Fibroblast of lung (primary cell): ENCODE results near the gene CACNA1H. TPM values are rescaled to one million over a fixed set of nuclear protein-coding genes. Genes with fewer than 3 reads are reported as not detected.

ENCODE experiments used
- DNase-seq, 2 donors: peaks; one replicate each; pipeline versions ENCODE4 v3.0.0 to v3.0.0-alpha.2; 2010; ENCODE audit warnings: low read depth in 2 of 2
- H2AFZ ChIP-seq: 2 replicates; pipeline ENCODE4 v1.5.1; 2012; ENCODE audit warnings: low read length, control low read depth, inconsistent platforms
- H3K27ac ChIP-seq: 2 replicates; pipeline ENCODE4 v1.5.1; 2011; ENCODE audit warnings: low read length, control low read depth; ENCODE audit not compliant: insufficient read depth
- H3K27me3 ChIP-seq: 2 replicates; pipeline ENCODE4 v1.5.1; 2011; ENCODE audit warnings: mild to moderate bottlenecking, low read length; ENCODE audit not compliant: control insufficient read depth, insufficient read depth
- H3K36me3 ChIP-seq: 2 replicates; pipeline ENCODE4 v1.5.1; 2011; ENCODE audit warnings: low read length; ENCODE audit not compliant: control insufficient read depth, insufficient read depth
- H3K4me1 ChIP-seq: 2 replicates; pipeline ENCODE4 v1.5.1; 2011; ENCODE audit warnings: low read length; ENCODE audit not compliant: control insufficient read depth, insufficient read depth; ENCODE audit errors: extremely low read depth
- H3K4me2 ChIP-seq: 2 replicates; pipeline ENCODE4 v1.5.1; 2011; ENCODE audit warnings: low read length, control low read depth; ENCODE audit not compliant: insufficient read depth; ENCODE audit errors: extremely low read depth
- H3K4me3 ChIP-seq, 4 experiments: fragments of 200-600 bp in 1 of 4; sonication (generic) in 1 of 4; replicated peaks in 1 of 4; 2 replicates each; pipeline ENCODE4 v1.5.1; 2011 to 2016; ENCODE audit warnings: low read length in 4 of 4, low read depth in 3 of 4, mild to moderate bottlenecking in 3 of 4, control low read depth in 2 of 4, inconsistent platforms in 1 of 4, mixed read lengths in 1 of 4; ENCODE audit not compliant: insufficient read depth in 1 of 4; ENCODE audit errors: control extremely low read depth in 1 of 4
- H3K79me2 ChIP-seq: 2 replicates; pipeline ENCODE4 v1.5.1; 2012; ENCODE audit warnings: mild to moderate bottlenecking, low read length, inconsistent platforms; ENCODE audit not compliant: control insufficient read depth, insufficient read depth
- H3K9ac ChIP-seq: 2 replicates; pipeline ENCODE4 v1.5.1; 2011; ENCODE audit warnings: mild to moderate bottlenecking, low read length, control low read depth; ENCODE audit not compliant: insufficient read depth
- H3K9me3 ChIP-seq: 2 replicates; pipeline ENCODE4 v1.5.1; 2012; ENCODE audit warnings: low read depth, low read length; ENCODE audit not compliant: control insufficient read depth, insufficient read depth
- H4K20me1 ChIP-seq: 2 replicates; pipeline ENCODE4 v1.5.1; 2011; ENCODE audit warnings: low read length; ENCODE audit not compliant: control insufficient read depth, insufficient read depth; ENCODE audit errors: extremely low read depth
- CTCF ChIP-seq, 2 donors: IDR thresholded peaks in 1 of 2; conservative IDR thresholded peaks in 1 of 2; 1 replicate in 1 of 2; 2 replicates in 1 of 2; pipeline ENCODE4 v1.5.1; 2011 to 2012; ENCODE audit warnings: low read length in 2 of 2, control low read depth in 1 of 2, inconsistent platforms in 1 of 2, low read depth in 1 of 2, mild to moderate bottlenecking in 1 of 2
- EZH2 ChIP-seq: IDR thresholded peaks from 2 replicates; pipeline ENCODE4 v1.5.1; 2012; ENCODE audit warnings: low read length, control low read depth, mild to moderate bottlenecking; ENCODE audit errors: missing control alignments
- polyA plus RNA-seq, 2 donors: library from polyadenylated mRNA; depleted of rRNA in 1 of 2; stranded (reverse) in 1 of 2; unstranded in 1 of 2; fragments of >200 nt; gene quantifications; 2 replicates each; pipeline ENCODE4 v1.2.1, GENCODE V29; 2011 to 2012; ENCODE audit warnings: missing spikeins in 1 of 2
- total RNA-seq: library from RNA; depleted of rRNA; stranded (reverse); fragments of >200 nt; gene quantifications from 2 replicates; pipeline ENCODE4 v1.2.1, GENCODE V29; 2014

The CACNA1H gene
- total and polyA plus RNA-seq, 2 donors (not counting 1 experiment from before 2014, with no cell fraction given) = 1.2 to 10.5 TPM

GRCh38 chr16:1175566-1176279 lies 22.8 kb downstream of the CACNA1H start:
- Histone ChIP-seq H3K36me3 (no peaks in the 10 kb centered on the region), H4K20me1 (no peaks in the 10 kb centered on the region), H3K4me3 (no peak overlapping the region), H3K4me1 (no peaks in the 10 kb centered on the region), H3K79me2 (no peaks in the 10 kb centered on the region), H3K9ac (no peak overlapping the region), H3K27ac (no peak overlapping the region), H3K9me3 (no peaks in the 10 kb centered on the region), H2AFZ (no peak overlapping the region), H3K27me3 (no peaks in the 10 kb centered on the region), H3K4me2 (no peak overlapping the region)
- peak; percentile 5 to 65 for DNase-seq
- TF ChIP-seq CTCF (conservative IDR thresholded peaks at IDR 0.05 in 1 of 2, IDR thresholded peaks at IDR 0.05 in 1 of 2; ENCODE audit: low read depth in 1 of 2, low read length in 2 of 2) (no peak), EZH2 (no peak)

- H3K36me3 ChIP-seq = no peaks in the 10 kb centered on the region
- H3K4me1 ChIP-seq = no peaks in the 10 kb centered on the region
- no peak overlapping the region for H3K4me2 ChIP-seq
- H2AFZ ChIP-seq = no peak overlapping the region
- DNase-seq = no peak
- no peak overlapping the region for H3K27ac ChIP-seq
- H3K27me3 ChIP-seq = no peaks in the 10 kb centered on the region
- no peak overlapping the region for H3K4me3 ChIP-seq
- no peaks in the 10 kb centered on the region for H3K9me3 ChIP-seq
- H3K79me2 ChIP-seq = no peaks in the 10 kb centered on the region
- H4K20me1 ChIP-seq = no peaks in the 10 kb centered on the region
- TF ChIP-seq EZH2 (no peak), CTCF (conservative IDR thresholded peaks at IDR 0.05 in 1 of 2, IDR thresholded peaks at IDR 0.05 in 1 of 2; ENCODE audit: low read depth in 1 of 2, low read length in 2 of 2) (no peak)
- no peak overlapping the region for H3K9ac ChIP-seq
Observed at GRCh38 chr16:1176280-1176897, 23.5 kb downstream of the CACNA1H start.

- H3K4me1 ChIP-seq = peaks cover 4% of the 10 kb centered on the region
Observed at GRCh38 chr16:1177053-1177452, 24.1 kb downstream of the CACNA1H start.

More at GRCh38 chr16:1177053-1177452, 24.1 kb downstream of the CACNA1H start:
- H4K20me1 ChIP-seq = no peaks in the 10 kb centered on the region
- H2AFZ ChIP-seq = no peak overlapping the region
- H3K9me3 ChIP-seq = no peaks in the 10 kb centered on the region
- no peaks in the 10 kb centered on the region for H3K27me3 ChIP-seq
- H3K4me2 ChIP-seq = no peak overlapping the region
- TF ChIP-seq EZH2 = no peak
- no peak for TF ChIP-seq CTCF (conservative IDR thresholded peaks at IDR 0.05 in 1 of 2, IDR thresholded peaks at IDR 0.05 in 1 of 2; ENCODE audit: low read depth in 1 of 2, low read length in 2 of 2)
- H3K36me3 ChIP-seq = no peaks in the 10 kb centered on the region
- no peak overlapping the region for H3K9ac ChIP-seq
- no peak overlapping the region for H3K4me3 ChIP-seq
- H3K79me2 ChIP-seq = no peaks in the 10 kb centered on the region
- DNase-seq = no peak
- H3K27ac ChIP-seq = no peak overlapping the region
